Measurements from ENCODE around the gene LAMP5.

DNA sequence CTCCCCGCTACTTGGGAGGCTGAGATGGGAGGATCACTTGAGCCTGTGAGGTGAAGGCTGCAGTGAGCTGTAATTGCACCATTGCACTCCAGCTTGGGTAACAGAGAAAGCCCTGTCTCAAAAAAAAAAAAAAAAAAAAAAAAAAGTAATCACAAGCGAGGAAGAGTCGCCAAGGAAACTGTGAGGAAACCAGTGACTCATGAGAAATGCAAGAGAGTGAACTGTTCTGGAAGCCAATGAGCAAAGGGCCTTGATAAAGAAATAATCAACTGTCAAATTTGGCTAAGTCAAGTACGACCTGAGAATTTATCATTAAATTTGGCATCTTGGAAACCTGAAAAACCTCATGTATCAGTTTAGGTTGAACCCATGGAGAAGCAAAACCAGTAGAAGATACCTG lies 16.1 kb upstream of the LAMP5 start:
- no peak for TF ChIP-seq EZH2 (IDR thresholded peaks at IDR 0.05; ENCODE audit: insufficient read depth, low read length)
- TF ChIP-seq, protein P1, sequence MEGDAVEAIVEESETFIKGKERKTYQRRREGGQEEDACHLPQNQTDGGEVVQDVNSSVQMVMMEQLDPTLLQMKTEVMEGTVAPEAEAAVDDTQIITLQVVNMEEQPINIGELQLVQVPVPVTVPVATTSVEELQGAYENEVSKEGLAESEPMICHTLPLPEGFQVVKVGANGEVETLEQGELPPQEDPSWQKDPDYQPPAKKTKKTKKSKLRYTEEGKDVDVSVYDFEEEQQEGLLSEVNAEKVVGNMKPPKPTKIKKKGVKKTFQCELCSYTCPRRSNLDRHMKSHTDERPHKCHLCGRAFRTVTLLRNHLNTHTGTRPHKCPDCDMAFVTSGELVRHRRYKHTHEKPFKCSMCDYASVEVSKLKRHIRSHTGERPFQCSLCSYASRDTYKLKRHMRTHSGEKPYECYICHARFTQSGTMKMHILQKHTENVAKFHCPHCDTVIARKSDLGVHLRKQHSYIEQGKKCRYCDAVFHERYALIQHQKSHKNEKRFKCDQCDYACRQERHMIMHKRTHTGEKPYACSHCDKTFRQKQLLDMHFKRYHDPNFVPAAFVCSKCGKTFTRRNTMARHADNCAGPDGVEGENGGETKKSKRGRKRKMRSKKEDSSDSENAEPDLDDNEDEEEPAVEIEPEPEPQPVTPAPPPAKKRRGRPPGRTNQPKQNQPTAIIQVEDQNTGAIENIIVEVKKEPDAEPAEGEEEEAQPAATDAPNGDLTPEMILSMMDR (IDR thresholded peaks at IDR 0.05; ENCODE audit: insufficient read depth, low read depth, low read length), result no peak
